Neural progenitor cell (in vitro differentiated cells): ENCODE results near the gene SCN10A. TPM values are rescaled to one million over a fixed set of nuclear protein-coding genes. Genes with fewer than 3 reads are reported as not detected.

ENCODE experiments used
- DNase-seq: peaks from one replicate; pipeline ENCODE4 v3.0.0-alpha.2; 2016; ENCODE audit warnings: low spot score
- H2AFZ ChIP-seq: fragments of 200-600 bp; sonication (generic); replicated peaks from 2 replicates; pipeline ENCODE4 v1.6.1; 2016; ENCODE audit warnings: antibody characterized with exemption
- H3F3A ChIP-seq: fragments of 200-600 bp; sonication (generic); 2 replicates; pipeline ENCODE4 v1.6.1; 2016; ENCODE audit warnings: antibody characterized with exemption, low read depth
- H3K27ac ChIP-seq: fragments of 200-600 bp; sonication (generic); 2 replicates; pipeline ENCODE4 v1.5.1; 2016; ENCODE audit warnings: mild to moderate bottlenecking
- H3K27me3 ChIP-seq: fragments of 200-600 bp; sonication (generic); 2 replicates; pipeline ENCODE4 v1.6.1; 2016; ENCODE audit warnings: mild to moderate bottlenecking, moderate library complexity
- H3K36me3 ChIP-seq: fragments of 200-600 bp; sonication (generic); 2 replicates; pipeline ENCODE4 v1.5.1; 2016
- H3K4me1 ChIP-seq: fragments of 200-600 bp; sonication (generic); 2 replicates; pipeline ENCODE4 v1.6.1; 2016; ENCODE audit warnings: mixed run types
- H3K4me2 ChIP-seq: fragments of 200-600 bp; sonication (generic); 2 replicates; pipeline ENCODE4 v1.6.1; 2016
- H3K4me3 ChIP-seq: fragments of 200-600 bp; sonication (generic); 2 replicates; pipeline ENCODE4 v1.5.1; 2016
- H3K79me2 ChIP-seq: fragments of 200-600 bp; sonication (generic); 2 replicates; pipeline ENCODE4 v1.6.1; 2016; ENCODE audit warnings: low read depth
- H3K9ac ChIP-seq: fragments of 200-600 bp; sonication (generic); 2 replicates; pipeline ENCODE4 v1.6.1; 2016
- H3K9me3 ChIP-seq: fragments of 200-600 bp; sonication (generic); 2 replicates; pipeline ENCODE4 v1.5.1; 2016; ENCODE audit warnings: low read depth
- H4K20me1 ChIP-seq: fragments of 200-600 bp; sonication (generic); 2 replicates; pipeline ENCODE4 v1.6.1; 2016; ENCODE audit warnings: low read depth
- H3K27ac Mint-ChIP-seq: 3 replicates; pipeline ENCODE4 v1.8.0; 2021; ENCODE audit warnings: mixed read lengths
- H3K27me3 Mint-ChIP-seq: 2 replicates; pipeline ENCODE4 v1.8.0; 2022; ENCODE audit warnings: low read depth, mild to moderate bottlenecking, inconsistent platforms, moderate library complexity, mixed read lengths; ENCODE audit not compliant: insufficient read depth
- H3K36me3 Mint-ChIP-seq: 3 replicates; pipeline ENCODE4 v1.8.0; 2021; ENCODE audit warnings: mixed read lengths
- H3K4me1 Mint-ChIP-seq: 3 replicates; pipeline ENCODE4 v1.8.0; 2021; ENCODE audit warnings: mixed read lengths
- H3K4me3 Mint-ChIP-seq: 3 replicates; pipeline ENCODE4 v1.8.0; 2021; ENCODE audit warnings: mild to moderate bottlenecking, moderate library complexity, mixed read lengths
- H3K9me3 Mint-ChIP-seq: 3 replicates; pipeline ENCODE4 v1.8.0; 2020; ENCODE audit warnings: mixed read lengths
- EZH2 ChIP-seq: fragments of 200-600 bp; sonication (generic); IDR thresholded peaks from 2 replicates; pipeline ENCODE4 v1.6.1; 2017; ENCODE audit warnings: antibody characterized with exemption, mild to moderate bottlenecking, moderate library complexity
- EZH2phosphoT487 ChIP-seq: fragments of 200-600 bp; sonication (generic); IDR thresholded peaks from 2 replicates; pipeline ENCODE4 v1.6.1; 2017; ENCODE audit warnings: antibody characterized with exemption
- total RNA-seq: library from RNA; depleted of rRNA; stranded (reverse); fragments of >200 nt; gene quantifications from 2 replicates; pipeline ENCODE4 v1.2.3, GENCODE V29; 2015; ENCODE audit warnings: low replicate concordance
- TF ChIP-seq, protein P1 (sequence below): fragments of 200-600 bp; sonication (generic); IDR thresholded peaks from 2 replicates; pipeline ENCODE4 v1.5.1; 2017; ENCODE audit warnings: antibody characterized with exemption, mild to moderate bottlenecking

SCN10A gene
- total RNA-seq, 1 donor from 2014 or later: not detected

DNA sequence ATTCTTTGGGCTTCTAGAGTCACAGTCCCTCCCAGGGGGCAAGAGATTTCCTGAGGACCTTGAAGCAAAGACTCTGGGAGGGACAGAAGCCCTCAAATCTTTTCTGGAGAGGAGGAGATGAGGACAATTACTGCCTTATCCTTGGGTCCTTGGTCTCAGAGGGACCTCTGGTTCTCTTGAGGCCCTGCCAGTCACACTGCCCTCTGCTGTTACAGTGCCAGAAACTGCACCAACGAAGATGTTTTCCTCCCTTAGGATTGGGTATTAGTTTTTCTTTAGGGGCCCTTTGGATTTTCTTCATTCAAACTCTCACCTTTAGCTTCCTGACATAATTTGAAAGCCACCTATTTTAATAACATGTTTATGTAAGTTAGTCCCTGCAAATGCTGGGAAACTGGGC lies 108.3 kb downstream of the SCN10A start:
- H3K4me1 ChIP-seq: no peaks in the 10 kb centered on the region
- no peak for TF ChIP-seq EZH2phosphoT487
- TF ChIP-seq EZH2: no peak
- TF ChIP-seq, protein P1, sequence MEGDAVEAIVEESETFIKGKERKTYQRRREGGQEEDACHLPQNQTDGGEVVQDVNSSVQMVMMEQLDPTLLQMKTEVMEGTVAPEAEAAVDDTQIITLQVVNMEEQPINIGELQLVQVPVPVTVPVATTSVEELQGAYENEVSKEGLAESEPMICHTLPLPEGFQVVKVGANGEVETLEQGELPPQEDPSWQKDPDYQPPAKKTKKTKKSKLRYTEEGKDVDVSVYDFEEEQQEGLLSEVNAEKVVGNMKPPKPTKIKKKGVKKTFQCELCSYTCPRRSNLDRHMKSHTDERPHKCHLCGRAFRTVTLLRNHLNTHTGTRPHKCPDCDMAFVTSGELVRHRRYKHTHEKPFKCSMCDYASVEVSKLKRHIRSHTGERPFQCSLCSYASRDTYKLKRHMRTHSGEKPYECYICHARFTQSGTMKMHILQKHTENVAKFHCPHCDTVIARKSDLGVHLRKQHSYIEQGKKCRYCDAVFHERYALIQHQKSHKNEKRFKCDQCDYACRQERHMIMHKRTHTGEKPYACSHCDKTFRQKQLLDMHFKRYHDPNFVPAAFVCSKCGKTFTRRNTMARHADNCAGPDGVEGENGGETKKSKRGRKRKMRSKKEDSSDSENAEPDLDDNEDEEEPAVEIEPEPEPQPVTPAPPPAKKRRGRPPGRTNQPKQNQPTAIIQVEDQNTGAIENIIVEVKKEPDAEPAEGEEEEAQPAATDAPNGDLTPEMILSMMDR: peak; percentile 57
- H3K9me3 ChIP-seq: no peaks in the 10 kb centered on the region
- peaks cover 7% of the 10 kb centered on the region for H3K27me3 Mint-ChIP-seq
- H3K9ac ChIP-seq: no peak overlapping the region
- no peaks in the 10 kb centered on the region for H4K20me1 ChIP-seq
- H3K4me3 ChIP-seq: no peak overlapping the region
- no peaks in the 10 kb centered on the region for H3K36me3 ChIP-seq
- peak overlapping the region; percentile 34 for H2AFZ ChIP-seq
- no peaks in the 10 kb centered on the region for H3K79me2 ChIP-seq
- no peak overlapping the region for H3K27ac ChIP-seq
- H3K4me3 Mint-ChIP-seq: no peak overlapping the region
- no peak overlapping the region for H3K4me2 ChIP-seq
- H3K36me3 Mint-ChIP-seq: no peaks in the 10 kb centered on the region
- H3K27ac Mint-ChIP-seq: no peak overlapping the region
- no peaks in the 10 kb centered on the region for H3K9me3 Mint-ChIP-seq
- DNase-seq: peak; percentile 31
- H3F3A ChIP-seq: no peaks in the 10 kb centered on the region
- H3K4me1 Mint-ChIP-seq: no peaks in the 10 kb centered on the region
- H3K27me3 ChIP-seq: no peaks in the 10 kb centered on the region

DNA sequence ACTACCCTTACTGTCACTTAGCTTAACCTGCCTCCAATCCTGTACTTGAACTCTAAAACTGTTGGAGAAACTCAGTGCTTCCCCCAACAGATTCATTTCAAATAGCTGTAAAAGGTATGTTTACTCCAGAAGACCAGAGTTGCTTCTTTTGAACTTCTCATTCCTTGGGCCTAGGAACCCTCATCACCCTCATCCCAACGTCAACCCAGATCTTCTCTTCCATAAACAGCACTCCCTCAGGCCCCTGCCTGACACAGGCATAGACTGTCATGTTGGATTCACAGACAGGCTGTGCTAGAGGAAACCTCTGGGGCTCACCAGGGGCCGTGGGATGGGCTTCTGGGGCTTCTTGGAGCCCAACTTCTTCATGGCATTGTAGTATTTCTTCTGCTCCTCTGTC lies 109.1 kb downstream of the SCN10A start:
- H4K20me1 ChIP-seq: no peaks in the 10 kb centered on the region

DNA sequence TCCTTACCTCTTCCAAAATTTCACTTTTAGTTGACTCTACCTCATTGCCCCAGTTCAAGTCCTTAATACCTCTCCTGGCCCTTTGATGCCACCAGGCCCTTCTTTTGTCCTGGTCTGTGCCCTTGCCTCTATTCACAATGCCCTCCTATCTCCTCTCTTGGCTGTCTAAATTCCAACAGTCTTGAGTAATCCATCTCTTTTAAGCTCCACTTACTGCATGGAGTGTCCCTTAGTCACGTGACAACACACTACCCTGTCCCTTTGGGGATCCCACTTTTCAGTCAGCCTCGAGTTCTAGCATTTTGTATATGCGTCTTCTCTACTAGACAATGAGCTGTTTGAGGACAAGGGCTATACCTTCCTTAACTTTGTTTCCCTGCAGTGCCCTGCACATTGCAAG lies 113.8 kb downstream of the SCN10A start:
- TF ChIP-seq EZH2: no peak
- no peak for TF ChIP-seq EZH2phosphoT487
- TF ChIP-seq, protein P1: no peak
- no peaks in the 10 kb centered on the region for H4K20me1 ChIP-seq
- Mint-ChIP-seq H3K9me3 (no peaks in the 10 kb centered on the region), H3K4me3 (no peak overlapping the region), H3K4me1 (no peaks in the 10 kb centered on the region), H3K36me3 (no peaks in the 10 kb centered on the region), H3K27me3 (peaks cover 5% of the 10 kb centered on the region), H3K27ac (no peak overlapping the region)
- no peak overlapping the region for H3K4me2 ChIP-seq
- no peaks in the 10 kb centered on the region for H3K27me3 ChIP-seq
- no peak overlapping the region for H2AFZ ChIP-seq
- H3K79me2 ChIP-seq: no peaks in the 10 kb centered on the region
- H3K27ac ChIP-seq: no peak overlapping the region
- H3K4me1 ChIP-seq: no peaks in the 10 kb centered on the region
- H3K4me3 ChIP-seq: no peak overlapping the region
- H3F3A ChIP-seq: no peaks in the 10 kb centered on the region
- DNase-seq: no peak
- H3K9me3 ChIP-seq: no peaks in the 10 kb centered on the region
- no peak overlapping the region for H3K9ac ChIP-seq
- H3K36me3 ChIP-seq: no peaks in the 10 kb centered on the region

More for the DNA sequence above, 109.1 kb downstream of the SCN10A start:
- no peak overlapping the region for H3K9ac ChIP-seq
- no peak overlapping the region for H3K27ac ChIP-seq
- H3K9me3 ChIP-seq: no peaks in the 10 kb centered on the region
- H3K27me3 ChIP-seq: no peaks in the 10 kb centered on the region
- no peak for DNase-seq
- no peaks in the 10 kb centered on the region for H3F3A ChIP-seq
- H3K79me2 ChIP-seq: no peaks in the 10 kb centered on the region
- no peaks in the 10 kb centered on the region for H3K36me3 ChIP-seq
- no peaks in the 10 kb centered on the region for H3K4me1 ChIP-seq
- Mint-ChIP-seq H3K9me3 (no peaks in the 10 kb centered on the region), H3K36me3 (no peaks in the 10 kb centered on the region), H3K27me3 (peaks cover 7% of the 10 kb centered on the region), H3K4me3 (no peak overlapping the region), H3K4me1 (no peaks in the 10 kb centered on the region), H3K27ac (no peak overlapping the region)
- H3K4me2 ChIP-seq: no peak overlapping the region
- no peak overlapping the region for H2AFZ ChIP-seq
- TF ChIP-seq, protein P1: no peak
- TF ChIP-seq EZH2: no peak
- no peak for TF ChIP-seq EZH2phosphoT487
- no peak overlapping the region for H3K4me3 ChIP-seq
